Stimulated activated CD4-positive, alpha-beta T cell treated with anti-CD3 and anti-CD28 coated beads, Interleukin-1b, Interleukin-23, amount 100 ng/mL, for 1 hour (primary cell): ENCODE measurements around the gene COL4A1.
"Not testable (repeated sequence)": the region's sequence is repeated elsewhere in the genome, so short reads cannot be mapped to it uniquely, and the experiment has no call there.

Experiments
- DNase-seq, 2 donors: peaks; one replicate each; pipeline ENCODE4 v3.0.0-alpha.2; 2020; ENCODE audit warnings: low read depth in 2 of 2

Gene COL4A1

GRCh38 chr13:110324026-110324749 lies 17.2 kb upstream of the COL4A1 start:
- no peak for DNase-seq

DNA sequence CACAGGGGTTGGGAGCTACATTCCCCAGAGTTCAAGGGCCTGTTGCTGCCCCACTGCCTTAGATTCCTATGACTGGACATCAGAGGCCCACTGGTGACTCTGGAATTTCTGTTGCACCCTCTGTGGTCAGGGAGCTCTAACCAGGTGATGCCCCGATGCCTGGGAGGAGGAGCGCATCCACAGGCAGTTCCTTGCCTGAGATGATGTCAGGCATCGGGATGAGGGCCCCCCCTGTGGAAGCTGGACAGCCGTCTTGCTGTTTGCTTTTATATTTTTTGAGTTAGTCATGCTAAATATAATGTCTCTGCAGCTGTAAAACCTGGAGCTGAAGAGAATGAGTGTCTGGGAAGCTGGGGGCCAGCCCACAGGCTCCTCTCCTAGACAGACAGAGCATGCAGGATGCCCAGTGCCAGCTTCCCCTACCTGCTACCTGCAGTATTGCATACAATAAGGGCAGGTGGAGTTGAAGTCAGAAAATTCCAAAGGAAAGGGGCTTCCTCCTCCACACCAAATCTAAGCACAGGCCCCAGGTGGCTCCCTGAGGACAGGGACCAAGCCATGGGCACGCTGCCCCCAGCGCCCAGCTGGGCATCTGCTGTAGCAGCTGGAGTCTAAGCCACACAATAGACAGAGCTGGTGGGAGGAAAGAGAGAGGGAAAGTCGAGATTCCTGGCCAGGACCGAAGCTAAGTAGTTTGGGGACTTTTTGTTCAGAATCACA lies 16.4 kb upstream of the COL4A1 start:
- DNase-seq: no peak

DNA sequence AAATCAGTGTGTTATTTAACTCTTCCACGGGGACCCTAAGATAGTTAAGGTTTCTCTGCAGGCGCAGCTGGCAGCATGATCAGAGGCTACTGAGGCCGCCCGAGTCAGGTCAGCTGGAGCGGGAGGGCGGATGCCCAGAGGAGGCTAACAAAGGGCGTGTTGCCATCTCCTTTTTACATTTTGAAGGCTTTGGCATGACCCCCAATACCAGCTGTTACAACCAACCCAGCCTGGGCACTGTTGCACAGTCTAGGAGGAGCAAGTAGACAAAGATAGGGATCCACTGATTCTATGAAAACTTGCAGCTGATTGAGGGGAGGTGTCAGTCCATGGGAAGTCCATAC lies 15.8 kb upstream of the COL4A1 start:
- DNase-seq: no peak

DNA sequence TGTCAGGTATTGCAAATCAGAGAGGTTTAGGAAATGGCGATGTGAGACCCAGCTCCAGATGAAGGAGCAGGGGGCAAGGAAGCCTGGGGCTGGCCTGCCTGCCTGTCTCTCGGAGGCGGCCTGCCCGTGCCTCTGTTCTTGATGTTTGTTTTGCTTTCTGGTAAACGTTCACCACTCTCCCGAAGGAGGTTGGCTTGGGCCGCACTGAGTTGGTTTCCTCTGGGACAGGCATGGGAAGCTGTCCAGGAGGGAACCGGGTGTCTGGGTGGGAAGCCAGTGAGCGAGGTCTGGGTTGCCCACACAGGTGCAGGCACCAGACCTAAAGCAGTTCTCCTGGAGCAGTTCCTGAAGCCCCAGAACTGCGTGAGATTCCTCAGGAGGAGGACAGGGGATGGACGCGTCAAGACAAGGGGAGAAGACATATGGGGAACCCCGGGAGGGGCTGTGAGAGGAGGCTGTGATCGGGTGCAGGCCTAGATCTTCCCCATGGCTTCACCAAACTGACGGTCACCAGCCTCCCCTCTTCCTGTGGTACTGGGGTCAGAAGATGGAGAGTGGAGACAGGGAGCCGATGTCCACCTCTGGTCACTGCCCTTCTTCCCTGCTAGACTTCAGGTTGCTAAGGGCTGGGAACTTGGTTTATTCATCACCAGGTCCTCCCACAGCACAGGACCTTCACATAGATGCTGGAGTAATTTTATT lies 15.3 kb upstream of the COL4A1 start:
- DNase-seq: no peak

- DNase-seq: not testable (repeated sequence)
Measured at GRCh38 chr13:110321573-110321972, 14.6 kb upstream of the COL4A1 start.

DNA sequence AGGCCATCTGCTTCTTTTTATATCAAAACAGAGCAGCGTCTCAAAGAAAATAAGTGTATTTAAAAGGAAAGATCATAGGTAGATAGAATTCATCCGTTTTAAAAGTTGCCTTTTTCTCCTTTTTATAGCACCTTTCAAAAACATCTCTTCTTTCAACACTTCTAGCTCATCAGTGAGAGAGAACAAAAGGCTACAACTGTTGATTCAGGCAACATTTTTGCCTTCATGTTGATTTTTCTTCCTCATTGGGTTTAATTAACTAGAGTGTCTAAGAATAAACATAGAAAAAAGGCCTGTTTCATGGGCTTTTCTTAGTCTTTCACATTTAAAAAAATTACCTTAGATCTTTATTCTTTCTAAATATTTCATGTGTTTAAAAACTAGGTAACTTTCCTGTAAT lies 13.7 kb upstream of the COL4A1 start:
- no peak for DNase-seq

GRCh38 chr13:110319774-110320509 lies 13.0 kb upstream of the COL4A1 start:
- DNase-seq: no peak

GRCh38 chr13:110319397-110319773 lies 12.4 kb upstream of the COL4A1 start:
- DNase-seq: no peak

DNA sequence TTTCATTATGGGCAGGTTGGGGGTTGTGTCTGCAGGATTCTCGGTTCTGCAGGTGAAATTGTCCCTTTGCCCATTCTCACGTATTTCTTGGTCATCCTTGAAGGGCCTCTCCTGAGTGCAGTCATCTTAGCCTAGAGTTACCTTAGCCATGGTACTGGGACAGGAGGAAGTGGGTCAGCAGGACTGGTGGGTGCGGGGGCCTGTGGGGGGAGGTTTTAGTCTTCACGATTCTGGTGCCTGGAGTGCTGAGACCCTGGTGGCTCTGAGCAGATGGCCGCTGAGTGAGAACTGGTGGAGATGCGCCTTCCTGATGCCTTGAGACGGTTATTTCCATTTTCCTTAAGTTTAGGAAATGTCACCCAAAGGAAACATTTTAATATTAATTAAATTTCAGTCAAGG lies 12.0 kb upstream of the COL4A1 start:
- DNase-seq: no peak

- no peak for DNase-seq
Measured at GRCh38 chr13:110317496-110318195, 10.7 kb upstream of the COL4A1 start.

DNA sequence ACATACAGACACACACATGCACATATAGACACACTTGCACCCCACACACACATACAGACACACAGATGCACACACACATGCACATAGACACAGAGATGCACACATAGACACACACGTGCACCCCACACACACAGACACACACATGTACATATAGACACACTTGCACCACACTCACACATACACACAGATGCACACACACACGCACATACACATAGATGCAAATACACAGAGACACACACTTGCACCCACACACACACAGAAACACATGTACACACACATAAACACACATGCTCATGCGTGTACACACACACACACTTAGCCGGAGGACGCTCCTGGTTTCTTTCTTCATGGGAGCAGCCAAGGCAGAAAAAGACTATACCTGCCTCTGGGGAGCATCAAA lies 10.1 kb upstream of the COL4A1 start:
- no peak for DNase-seq

GRCh38 chr13:110316196-110316595 lies 9.2 kb upstream of the COL4A1 start:
- no peak for DNase-seq

GRCh38 chr13:110314516-110315245 lies 7.7 kb upstream of the COL4A1 start:
- DNase-seq: no peak

GRCh38 chr13:110313733-110314132 lies 6.8 kb upstream of the COL4A1 start:
- not testable (repeated sequence) for DNase-seq

DNA sequence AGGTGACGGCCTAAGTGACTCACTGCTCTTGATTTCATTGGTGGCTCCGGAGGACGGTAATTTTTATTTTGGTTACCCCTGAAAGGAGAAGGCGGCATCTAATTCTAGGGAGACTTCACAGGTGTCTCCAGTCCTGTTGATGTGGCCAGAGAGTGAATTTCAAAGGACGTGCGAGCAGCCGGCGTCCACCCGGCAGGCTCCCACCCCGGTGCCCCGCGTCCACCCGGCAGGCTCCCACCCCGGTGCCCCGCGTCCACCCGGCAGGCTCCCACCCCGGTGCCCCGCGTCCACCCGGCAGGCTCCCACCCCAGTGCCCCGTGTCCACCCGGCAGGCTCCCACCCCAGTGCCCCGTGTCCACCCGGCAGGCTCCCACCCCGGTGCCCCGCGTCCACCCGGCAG lies 6.3 kb upstream of the COL4A1 start:
- not testable (repeated sequence) for DNase-seq

- no peak for DNase-seq
Measured at GRCh38 chr13:110312339-110313031, 5.5 kb upstream of the COL4A1 start.

GRCh38 chr13:110311443-110312338 lies 4.7 kb upstream of the COL4A1 start:
- no peak for DNase-seq

- no peak for DNase-seq
Measured at GRCh38 chr13:110310541-110311442, 3.8 kb upstream of the COL4A1 start.
